ENCODE data around the gene THADA. TPM values are rescaled to one million over a fixed set of nuclear protein-coding genes. Genes with fewer than 3 reads are reported as not detected.

Gene THADA
- total and polyA plus RNA-seq, 7 donors: 4.4 to 35.2 (median 20.2) TPM

- Histone ChIP-seq H3K4me3 (no peak overlapping the region), H3K9me3 (no peaks in the 10 kb centered on the region), H3K27me3 (no peaks in the 10 kb centered on the region), H3K4me1 (peaks cover 0 to 11% (median 10%) of the 10 kb centered on the region in 4 donors), H3K36me3 (no peaks in the 10 kb centered on the region), H3K27ac (peak overlapping the region in 2 of 4 donors; percentile 27 to 37)
- no peak for TF ChIP-seq CTCF (IDR thresholded peaks at IDR 0.05)
- TF ChIP-seq EP300 (IDR thresholded peaks at IDR 0.05): no peak
- TF ChIP-seq POLR2A (IDR thresholded peaks at IDR 0.05): no peak
- TF ChIP-seq POLR2AphosphoS5 (IDR thresholded peaks at IDR 0.05): no peak
- whole genome bisulfite sequencing, 2 donors: 95 to 96% methylated on average over 6 of the region's 6 CpGs
- intact Hi-C loops (cut with DNase I): no loop called here
- no peak for DNase-seq
Measured at GRCh38 chr2:43186321-43186678, 409.5 kb downstream of the THADA start.

GRCh38 chr2:43185146-43185545, 410.7 kb downstream of the THADA start:
- no peak overlapping the region for H3K27ac ChIP-seq
- TF ChIP-seq POLR2AphosphoS5 (IDR thresholded peaks at IDR 0.05) (no peak), EP300 (IDR thresholded peaks at IDR 0.05) (no peak), POLR2A (IDR thresholded peaks at IDR 0.05) (no peak), CTCF (IDR thresholded peaks at IDR 0.05) (no peak)
- H3K4me1 ChIP-seq: peaks cover 0 to 11% (median 10%) of the 10 kb centered on the region in 4 donors
- intact Hi-C loops (cut with DNase I): no loop called here
- 85 to 89% methylated on average over 4 of the region's 4 CpGs for WGBS, 2 donors
- no peak overlapping the region for H3K4me3 ChIP-seq
- no peaks in the 10 kb centered on the region for H3K36me3 ChIP-seq
- no peaks in the 10 kb centered on the region for H3K27me3 ChIP-seq
- no peaks in the 10 kb centered on the region for H3K9me3 ChIP-seq
- no peak for DNase-seq

GRCh38 chr2:43184339-43184895, 411.4 kb downstream of the THADA start:
- DNase-seq: no peak
- intact Hi-C loops (cut with DNase I): no loop called here
- H3K27me3 ChIP-seq: no peaks in the 10 kb centered on the region
- WGBS, 2 donors: 67 to 84% methylated on average over 12 of the region's 12 CpGs
- H3K36me3 ChIP-seq: no peaks in the 10 kb centered on the region
- H3K9me3 ChIP-seq: no peaks in the 10 kb centered on the region
- H3K4me3 ChIP-seq: no peak overlapping the region
- H3K4me1 ChIP-seq: peaks cover 0 to 14% (median 13%) of the 10 kb centered on the region in 4 donors
- TF ChIP-seq POLR2A (IDR thresholded peaks at IDR 0.05): no peak
- TF ChIP-seq POLR2AphosphoS5 (IDR thresholded peaks at IDR 0.05): no peak
- no peak for TF ChIP-seq CTCF (IDR thresholded peaks at IDR 0.05)
- no peak for TF ChIP-seq EP300 (IDR thresholded peaks at IDR 0.05)
- no peak overlapping the region for H3K27ac ChIP-seq

GRCh38 chr2:43183743-43184142, 412.1 kb downstream of the THADA start:
- Histone ChIP-seq H3K4me3 (no peak overlapping the region), H3K9me3 (no peaks in the 10 kb centered on the region), H3K27ac (no peak overlapping the region), H3K27me3 (no peaks in the 10 kb centered on the region), H3K4me1 (peaks cover 0 to 21% (median 20%) of the 10 kb centered on the region in 4 donors), H3K36me3 (no peaks in the 10 kb centered on the region)
- intact Hi-C loops (cut with DNase I): no loop called here
- no peak for DNase-seq
- WGBS, 2 donors: 69 to 84% methylated on average over 5 of the region's 5 CpGs
- TF ChIP-seq POLR2AphosphoS5 (IDR thresholded peaks at IDR 0.05): no peak
- no peak for TF ChIP-seq POLR2A (IDR thresholded peaks at IDR 0.05)

GRCh38 chr2:43180897-43181296, 414.9 kb downstream of the THADA start:
- intact Hi-C loops (cut with DNase I): no loop called here
- no peaks in the 10 kb centered on the region for H3K36me3 ChIP-seq
- peaks cover 0 to 19% (median 15%) of the 10 kb centered on the region in 4 donors for H3K4me1 ChIP-seq
- TF ChIP-seq CTCF (IDR thresholded peaks at IDR 0.05): no peak
- no peak for TF ChIP-seq POLR2A (IDR thresholded peaks at IDR 0.05)
- TF ChIP-seq EP300 (IDR thresholded peaks at IDR 0.05): no peak
- no peak overlapping the region for H3K4me3 ChIP-seq
- WGBS, 2 donors: 95 to 96% methylated on average over 8 of the region's 8 CpGs
- DNase-seq: no peak
- H3K27ac ChIP-seq: no peak overlapping the region
- H3K27me3 ChIP-seq: no peaks in the 10 kb centered on the region
- H3K9me3 ChIP-seq: no peaks in the 10 kb centered on the region

Small RNA genes within 50 kb of the gene (small RNA-seq; reads per million reads assigned to genes)
- 0 reads per million in 3 donors for gene RF00019
- 0 reads per million in 3 donors for gene RN7SL531P
- 0 to 0.18 (median 0) reads per million in 3 donors for gene RNU6-958P

Other genes with a start within 250 kb of the THADA start
- gene PLEKHH2, start 41.2 kb upstream of the THADA start, total RNA-seq: 10 to 100 TPM; 35.3 to 83.1 (median 54.9) TPM
- 1 to 10 TPM in 2 of 3 donors, under 1 TPM in 1; 0.69 to 3.6 (median 1.7) TPM for gene PLEKHH2, start 41.2 kb upstream of the THADA start, polyA plus RNA-seq
- gene C1GALT1C1L, start 80.4 kb upstream of the THADA start, total RNA-seq: 1 to 10 TPM; 1.1 to 4.3 (median 2.3) TPM
- gene C1GALT1C1L, start 80.4 kb upstream of the THADA start, polyA plus RNA-seq: under 1 TPM in 1 of 3 donors, not detected in 2; 0.50 TPM
- gene DYNC2LI1, start 178.0 kb upstream of the THADA start, total RNA-seq: 10 to 100 TPM; 15.1 to 32.1 (median 25.1) TPM
- 10 to 100 TPM; 11.7 to 27.6 (median 26.8) TPM for gene DYNC2LI1, start 178.0 kb upstream of the THADA start, polyA plus RNA-seq
- not detected for gene ABCG5, start 242.8 kb upstream of the THADA start, total RNA-seq
- under 1 TPM in 2 of 3 donors, not detected in 1; 0.10 to 0.23 TPM for gene ABCG5, start 242.8 kb upstream of the THADA start, polyA plus RNA-seq
- gene ABCG8, start 242.9 kb upstream of the THADA start, total RNA-seq: not detected
- gene ABCG8, start 242.9 kb upstream of the THADA start, polyA plus RNA-seq: under 1 TPM in 2 of 3 donors, not detected in 1; under 0.01 to 0.16 TPM